K562 (cell line): ENCODE data around the gene SUSD5. TPM values are rescaled to one million over a fixed set of nuclear protein-coding genes. Genes with fewer than 3 reads are reported as not detected.

Source experiments
- ATAC-seq: fragments of 200-7000 bp; cut with Tn5 transposase; 3 replicates; pipeline ENCODE4 v1.9.1; 2020; ENCODE audit warnings: moderate library complexity
- BruUV-seq: library from RNA; stranded (reverse); fragments of 400-500 nt; replicated peaks from 2 replicates; lab custom pipeline; 2021; lab: Mats Ljungman, UMichigan
- CTCF ChIA-PET: fragments of 300-600 bp; formaldehyde crosslinking; extraction: SDS; loops from one replicate; lab custom pipeline; 2021; ENCODE audit warnings: low intra/inter-chr PET ratio; lab: Yijun Ruan, JAX
- POLR2A ChIA-PET: fragments of 300-600, 350-650 bp; sonication (Branson Sonifier 250); formaldehyde crosslinking; extraction: SDS; loops from one replicate; lab custom pipeline; 2021; ENCODE audit warnings: antibody characterized with exemption, inconsistent platforms; lab: Yijun Ruan, JAX
- DNase-seq, 4 experiments: peaks; one replicate each; pipeline versions ENCODE4 v3.0.0 to v3.0.0-alpha.2; 2011 to 2018; ENCODE audit warnings: low spot score in 3 of 4, mixed read lengths in 3 of 4; ENCODE audit errors: extremely low read depth in 1 of 4
- FAIRE-seq: peaks from 2 replicates; lab custom pipeline; 2011; peaks lifted over from hg19 to GRCh38; lab: Jason Lieb, UNC
- H2AFZ ChIP-seq: 2 replicates; pipeline ENCODE4 v1.6.0; 2011; ENCODE audit warnings: low read depth, low read length, control low read depth, inconsistent platforms
- H3K27ac ChIP-seq: fragments of 200-600 bp; 3 replicates; pipeline ENCODE4 v1.8.0; 2011; ENCODE audit warnings: low read depth, mild to moderate bottlenecking, control low read depth, inconsistent platforms, low read length, moderate library complexity, mixed read lengths; ENCODE audit errors: extremely low read depth
- H3K27me3 ChIP-seq, 2 experiments: fragments of 300-600 bp in 1 of 2; 2 replicates in 1 of 2; 3 replicates in 1 of 2; pipeline versions ENCODE4 v1.6.0 to v1.8.0; 2011; ENCODE audit warnings: inconsistent platforms in 2 of 2, low read length in 2 of 2, mild to moderate bottlenecking in 1 of 2, mixed read lengths in 1 of 2, moderate library complexity in 1 of 2; ENCODE audit not compliant: control insufficient read depth in 2 of 2, insufficient read depth in 2 of 2
- H3K36me3 ChIP-seq: fragments of 300-600 bp; 3 replicates; pipeline ENCODE4 v1.8.0; 2011; ENCODE audit warnings: mild to moderate bottlenecking, low read length, inconsistent platforms; ENCODE audit not compliant: control insufficient read depth, insufficient read depth
- H3K4me1 ChIP-seq, 2 experiments: fragments of 200-600 bp in 1 of 2; replicated peaks in 1 of 2; 2 replicates in 1 of 2; 3 replicates in 1 of 2; pipeline versions ENCODE4 v1.5.1 to v1.8.0; 2011; ENCODE audit warnings: inconsistent platforms in 2 of 2, low read length in 2 of 2, mild to moderate bottlenecking in 1 of 2, mixed read lengths in 1 of 2, moderate library complexity in 1 of 2; ENCODE audit not compliant: control insufficient read depth in 2 of 2, insufficient read depth in 2 of 2
- H3K4me2 ChIP-seq: 2 replicates; pipeline ENCODE4 v1.6.1; 2011; ENCODE audit warnings: low read length, control low read depth, inconsistent platforms, mixed read lengths; ENCODE audit not compliant: insufficient read depth
- H3K4me3 ChIP-seq: fragments of 200-600 bp; sonication (generic), shearing (Covaris generic); 2 replicates; pipeline ENCODE4 v1.5.1; 2016; ENCODE audit warnings: control low read depth, inconsistent platforms
- H3K79me2 ChIP-seq: fragments of 200-600 bp; 3 replicates; pipeline ENCODE4 v1.8.0; 2011; ENCODE audit warnings: low read length, inconsistent platforms; ENCODE audit not compliant: control insufficient read depth, insufficient read depth
- H3K9ac ChIP-seq, 2 experiments: 2 replicates each; pipeline versions ENCODE4 v1.6.0 to v1.6.1; 2011; ENCODE audit warnings: low read depth in 2 of 2, low read length in 2 of 2, control low read depth in 1 of 2, inconsistent platforms in 1 of 2, mild to moderate bottlenecking in 1 of 2, mixed read lengths in 1 of 2; ENCODE audit not compliant: insufficient read depth in 1 of 2
- H3K9me1 ChIP-seq: one replicate; pipeline ENCODE4 v1.6.0; 2011; ENCODE audit warnings: inconsistent platforms, mild to moderate bottlenecking, low read length, moderate library complexity; ENCODE audit not compliant: control insufficient read depth, insufficient read depth
- H3K9me3 ChIP-seq: replicated peaks from 2 replicates; pipeline ENCODE4 v1.5.1; 2011; ENCODE audit warnings: low read depth, low read length, inconsistent platforms; ENCODE audit not compliant: control insufficient read depth, insufficient read depth
- H4K20me1 ChIP-seq: replicated peaks from 2 replicates; pipeline ENCODE4 v1.6.1; 2011; ENCODE audit warnings: low read length, inconsistent platforms, mixed read lengths; ENCODE audit not compliant: control insufficient read depth, insufficient read depth
- BACH1 ChIP-seq: fragments of 200-800 bp; sonication (Bioruptor generic); IDR thresholded peaks from 2 replicates; pipeline ENCODE4 v1.6.1; 2016; ENCODE audit warnings: missing genetic modification characterization, missing compliant biosample characterization
- CSDE1 ChIP-seq, 2 experiments: fragments of 450-650 bp; IDR thresholded peaks; 2 replicates each; pipeline ENCODE4 v1.6.1; 2016; ENCODE audit warnings: mild to moderate bottlenecking in 1 of 2
- SIX5 ChIP-seq, 2 experiments: IDR thresholded peaks; 2 replicates each; pipeline ENCODE4 v1.6.1; 2011; ENCODE audit warnings: low read length in 2 of 2, borderline replicate concordance in 1 of 2, low read depth in 1 of 2, mild to moderate bottlenecking in 1 of 2, moderate library complexity in 1 of 2; ENCODE audit not compliant: insufficient read depth in 1 of 2
- TAF1 ChIP-seq: IDR thresholded peaks from 2 replicates; pipeline ENCODE4 v1.6.1; 2011; ENCODE audit warnings: mild to moderate bottlenecking, low read length, moderate library complexity; ENCODE audit not compliant: insufficient read depth, control insufficient read depth, severe bottlenecking; ENCODE audit errors: extremely low read depth
- THRAP3 ChIP-seq: fragments of 450-650 bp; IDR thresholded peaks from 2 replicates; pipeline ENCODE4 v1.6.1; 2016; ENCODE audit warnings: mild to moderate bottlenecking, inconsistent platforms, borderline replicate concordance
- ZNF224 ChIP-seq: sonication (generic); formaldehyde crosslinking; IDR thresholded peaks from 2 replicates; pipeline ENCODE4 v1.8.0; 2022; ENCODE audit warnings: mild to moderate bottlenecking, missing genetic modification reagents
- WGBS: fragments of 100-300 bp; shearing (Covaris generic); methylation state at CpG from one replicate; pipeline ENCODE4 v1.1.6; 2016; ENCODE audit warnings: low coverage, mixed read lengths; ENCODE audit not compliant: insufficient coverage; ENCODE audit errors: missing lambda C conversion rate; 5-methylcytosine and 5-hydroxymethylcytosine counted together
- in situ Hi-C: fragments of 300-500 bp; cut with MboI; formaldehyde crosslinking; loops from 4 replicates; pipeline ENCODE4 v1.15.0; 2018; ENCODE audit warnings: inconsistent platforms, mixed read lengths
- intact Hi-C: fragments of 100-400 bp; cut with micrococcal nuclease; formaldehyde crosslinking; loops from 2 replicates; pipeline ENCODE4 v1.14.2; 2022
- polyA plus RNA-seq, 8 experiments: library from polyadenylated mRNA; depleted of rRNA in 4 of 8; stranded (reverse) in 5 of 8; unstranded in 3 of 8; fragments of >200 nt; fragmentation: Nextera tagmentation in 2 of 8; fragmentation: Illumina TruSeq in 1 of 8; extraction: Ambion mirVana in 2 of 8; extraction: Trizol in 1 of 8; gene quantifications; 2 replicates each; pipeline versions ENCODE4 v1.2.1 to v1.2.3, GENCODE V29; 2011 to 2014; ENCODE audit warnings: inconsistent platforms in 1 of 8, missing spikeins in 1 of 8
- total RNA-seq, 7 experiments: library from RNA; depleted of rRNA in 6 of 7; stranded (reverse); fragments of >200 nt in 6 of 7; fragmentation: Illumina TruSeq in 2 of 7; extraction: Trizol in 2 of 7; gene quantifications; 2 replicates each; pipeline versions ENCODE4 v1.2.1 to v1.2.3, GENCODE V29; 2011 to 2021; ENCODE audit warnings: low replicate concordance in 1 of 7
- TF ChIP-seq, protein P1 (sequence below): fragments of 450-650 bp; IDR thresholded peaks from 2 replicates; pipeline ENCODE4 v1.6.1; 2016; ENCODE audit warnings: low read depth, mild to moderate bottlenecking, moderate library complexity
- TF ChIP-seq, protein P2 (sequence below): sonication (generic); IDR thresholded peaks from 2 replicates; pipeline ENCODE4 v1.6.1; 2016
- TF ChIP-seq, protein P3 (sequence below): fragments of 200-400 bp; formaldehyde crosslinking; IDR thresholded peaks from 2 replicates; pipeline ENCODE4 v1.6.1; 2017; ENCODE audit warnings: mild to moderate bottlenecking, low read depth, low read length, moderate library complexity
- TF ChIP-seq, protein P4 (sequence below): IDR thresholded peaks from 2 replicates; pipeline ENCODE4 v1.6.1; 2011; ENCODE audit warnings: borderline replicate concordance, low read depth, mild to moderate bottlenecking, moderate library complexity, low read length; ENCODE audit not compliant: insufficient read depth, poor library complexity, severe bottlenecking
- TF ChIP-seq, protein P5 (sequence below): fragments of 250-450 bp; sonication (Bioruptor Pico); IDR thresholded peaks from 2 replicates; pipeline ENCODE4 v1.9.0; 2021; ENCODE audit warnings: mild to moderate bottlenecking, inconsistent platforms

SUSD5 gene
- total and polyA plus RNA-seq, 9 of the 15 experiments (the other 6 are each of a cell fraction or from before 2014, with no cell fraction given), result not detected

DNA sequence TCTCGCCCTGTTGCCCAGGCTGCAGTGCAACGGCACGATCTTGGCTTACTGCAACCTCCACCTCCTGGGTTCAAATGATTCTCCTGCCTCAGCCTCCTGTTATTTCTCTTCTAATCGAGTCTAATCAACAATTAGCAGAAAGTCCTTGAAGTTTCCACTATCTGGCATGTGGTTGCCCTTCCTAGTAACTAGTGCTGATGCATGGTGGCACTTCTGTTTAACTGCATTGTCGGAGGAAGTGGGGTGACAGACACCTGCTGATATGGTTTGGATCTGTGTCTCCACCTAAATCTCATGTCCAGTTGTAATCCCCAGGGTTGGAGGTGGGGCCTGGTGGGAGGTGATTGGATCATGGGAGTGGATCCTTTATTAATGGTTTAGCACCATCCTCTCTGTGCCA is 95.6 kb downstream of the SUSD5 start:
- Histone ChIP-seq H3K79me2 (no peaks in the 10 kb centered on the region; the same call in 2 of the 3 replicates), H3K36me3 (peaks cover 54% of the 10 kb centered on the region), H3K9me1 (no peaks in the 10 kb centered on the region), H3K27ac (no peak overlapping the region), H3K4me3 (no peak overlapping the region), H2AFZ (no peak overlapping the region), H4K20me1 (no peaks in the 10 kb centered on the region), H3K9me3 (no peaks in the 10 kb centered on the region), H3K4me1 (no peaks in the 10 kb centered on the region; a peak in 1 of 5 replicates), H3K27me3 (no peaks in the 10 kb centered on the region), H3K9ac (no peak overlapping the region), H3K4me2 (no peak overlapping the region)
- WGBS, result 72% methylated on average over 5 of the region's 5 CpGs
- TF ChIP-seq CSDE1 (IDR thresholded peaks at IDR 0.05) (no peak), SIX5 (IDR thresholded peaks at IDR 0.05; ENCODE audit: borderline replicate concordance in 1 of 2, insufficient read depth in 1 of 2, low read depth in 1 of 2, low read length in 2 of 2) (no peak), TAF1 (no peak), THRAP3 (no peak), BACH1 (tag) (no peak), ZNF224 (no peak)
- TF ChIP-seq, protein P1, sequence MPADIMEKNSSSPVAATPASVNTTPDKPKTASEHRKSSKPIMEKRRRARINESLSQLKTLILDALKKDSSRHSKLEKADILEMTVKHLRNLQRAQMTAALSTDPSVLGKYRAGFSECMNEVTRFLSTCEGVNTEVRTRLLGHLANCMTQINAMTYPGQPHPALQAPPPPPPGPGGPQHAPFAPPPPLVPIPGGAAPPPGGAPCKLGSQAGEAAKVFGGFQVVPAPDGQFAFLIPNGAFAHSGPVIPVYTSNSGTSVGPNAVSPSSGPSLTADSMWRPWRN, result no peak
- TF ChIP-seq, protein P2, sequence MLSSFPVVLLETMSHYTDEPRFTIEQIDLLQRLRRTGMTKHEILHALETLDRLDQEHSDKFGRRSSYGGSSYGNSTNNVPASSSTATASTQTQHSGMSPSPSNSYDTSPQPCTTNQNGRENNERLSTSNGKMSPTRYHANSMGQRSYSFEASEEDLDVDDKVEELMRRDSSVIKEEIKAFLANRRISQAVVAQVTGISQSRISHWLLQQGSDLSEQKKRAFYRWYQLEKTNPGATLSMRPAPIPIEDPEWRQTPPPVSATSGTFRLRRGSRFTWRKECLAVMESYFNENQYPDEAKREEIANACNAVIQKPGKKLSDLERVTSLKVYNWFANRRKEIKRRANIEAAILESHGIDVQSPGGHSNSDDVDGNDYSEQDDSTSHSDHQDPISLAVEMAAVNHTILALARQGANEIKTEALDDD, result no peak
- TF ChIP-seq, protein P3, sequence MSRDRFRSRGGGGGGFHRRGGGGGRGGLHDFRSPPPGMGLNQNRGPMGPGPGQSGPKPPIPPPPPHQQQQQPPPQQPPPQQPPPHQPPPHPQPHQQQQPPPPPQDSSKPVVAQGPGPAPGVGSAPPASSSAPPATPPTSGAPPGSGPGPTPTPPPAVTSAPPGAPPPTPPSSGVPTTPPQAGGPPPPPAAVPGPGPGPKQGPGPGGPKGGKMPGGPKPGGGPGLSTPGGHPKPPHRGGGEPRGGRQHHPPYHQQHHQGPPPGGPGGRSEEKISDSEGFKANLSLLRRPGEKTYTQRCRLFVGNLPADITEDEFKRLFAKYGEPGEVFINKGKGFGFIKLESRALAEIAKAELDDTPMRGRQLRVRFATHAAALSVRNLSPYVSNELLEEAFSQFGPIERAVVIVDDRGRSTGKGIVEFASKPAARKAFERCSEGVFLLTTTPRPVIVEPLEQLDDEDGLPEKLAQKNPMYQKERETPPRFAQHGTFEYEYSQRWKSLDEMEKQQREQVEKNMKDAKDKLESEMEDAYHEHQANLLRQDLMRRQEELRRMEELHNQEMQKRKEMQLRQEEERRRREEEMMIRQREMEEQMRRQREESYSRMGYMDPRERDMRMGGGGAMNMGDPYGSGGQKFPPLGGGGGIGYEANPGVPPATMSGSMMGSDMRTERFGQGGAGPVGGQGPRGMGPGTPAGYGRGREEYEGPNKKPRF, result no peak
- TF ChIP-seq, protein P4, sequence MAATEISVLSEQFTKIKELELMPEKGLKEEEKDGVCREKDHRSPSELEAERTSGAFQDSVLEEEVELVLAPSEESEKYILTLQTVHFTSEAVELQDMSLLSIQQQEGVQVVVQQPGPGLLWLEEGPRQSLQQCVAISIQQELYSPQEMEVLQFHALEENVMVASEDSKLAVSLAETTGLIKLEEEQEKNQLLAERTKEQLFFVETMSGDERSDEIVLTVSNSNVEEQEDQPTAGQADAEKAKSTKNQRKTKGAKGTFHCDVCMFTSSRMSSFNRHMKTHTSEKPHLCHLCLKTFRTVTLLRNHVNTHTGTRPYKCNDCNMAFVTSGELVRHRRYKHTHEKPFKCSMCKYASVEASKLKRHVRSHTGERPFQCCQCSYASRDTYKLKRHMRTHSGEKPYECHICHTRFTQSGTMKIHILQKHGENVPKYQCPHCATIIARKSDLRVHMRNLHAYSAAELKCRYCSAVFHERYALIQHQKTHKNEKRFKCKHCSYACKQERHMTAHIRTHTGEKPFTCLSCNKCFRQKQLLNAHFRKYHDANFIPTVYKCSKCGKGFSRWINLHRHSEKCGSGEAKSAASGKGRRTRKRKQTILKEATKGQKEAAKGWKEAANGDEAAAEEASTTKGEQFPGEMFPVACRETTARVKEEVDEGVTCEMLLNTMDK, result no peak
- TF ChIP-seq, protein P5, sequence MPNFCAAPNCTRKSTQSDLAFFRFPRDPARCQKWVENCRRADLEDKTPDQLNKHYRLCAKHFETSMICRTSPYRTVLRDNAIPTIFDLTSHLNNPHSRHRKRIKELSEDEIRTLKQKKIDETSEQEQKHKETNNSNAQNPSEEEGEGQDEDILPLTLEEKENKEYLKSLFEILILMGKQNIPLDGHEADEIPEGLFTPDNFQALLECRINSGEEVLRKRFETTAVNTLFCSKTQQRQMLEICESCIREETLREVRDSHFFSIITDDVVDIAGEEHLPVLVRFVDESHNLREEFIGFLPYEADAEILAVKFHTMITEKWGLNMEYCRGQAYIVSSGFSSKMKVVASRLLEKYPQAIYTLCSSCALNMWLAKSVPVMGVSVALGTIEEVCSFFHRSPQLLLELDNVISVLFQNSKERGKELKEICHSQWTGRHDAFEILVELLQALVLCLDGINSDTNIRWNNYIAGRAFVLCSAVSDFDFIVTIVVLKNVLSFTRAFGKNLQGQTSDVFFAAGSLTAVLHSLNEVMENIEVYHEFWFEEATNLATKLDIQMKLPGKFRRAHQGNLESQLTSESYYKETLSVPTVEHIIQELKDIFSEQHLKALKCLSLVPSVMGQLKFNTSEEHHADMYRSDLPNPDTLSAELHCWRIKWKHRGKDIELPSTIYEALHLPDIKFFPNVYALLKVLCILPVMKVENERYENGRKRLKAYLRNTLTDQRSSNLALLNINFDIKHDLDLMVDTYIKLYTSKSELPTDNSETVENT, result no peak
- ATAC-seq, result no peak
- POLR2A ChIA-PET, result interaction anchor here (0.6 to 0.7 kb wide), 3 partner anchors 340 to 423 kb away, joined by 3 to 4 read pairs (median 3); no protein-coding TSS in a partner anchor
- in situ Hi-C loops (no loop called here), intact Hi-C loops (no loop called here)
- CTCF ChIA-PET, result no interaction called here
- no TSS peak for BruUV-seq
- no peak for DNase-seq
- no peak for FAIRE-seq
